Activated T-cell treated with anti-CD3 and anti-CD28 coated beads, Interleukin-2, amount 50 U/mL, for 4 hours (primary cell): ENCODE data around the gene PPARGC1A. TPM values are rescaled to one million over a fixed set of nuclear protein-coding genes. Genes with fewer than 3 reads are reported as not detected.

ENCODE experiments used
- ATAC-seq, 2 donors: fragments of 200-7000 bp; cut with Tn5 transposase; one replicate each; pipeline ENCODE4 v1.10.0; 2021
- DNase-seq: peaks from one replicate; pipeline ENCODE4 v3.0.0-alpha.2; 2020
- H3K27me3 Mint-ChIP-seq: one replicate; pipeline ENCODE4 v1.8.0; 2021; ENCODE audit warnings: low read depth, mixed read lengths
- H3K36me3 Mint-ChIP-seq: one replicate; pipeline ENCODE4 v1.8.0; 2022; ENCODE audit warnings: mixed read lengths; ENCODE audit not compliant: insufficient read depth
- H3K4me1 Mint-ChIP-seq: one replicate; pipeline ENCODE4 v1.8.0; 2021; ENCODE audit warnings: low read depth, mixed read lengths
- H3K4me3 Mint-ChIP-seq: one replicate; pipeline ENCODE4 v1.8.0; 2021; ENCODE audit warnings: mild to moderate bottlenecking, moderate library complexity, mixed read lengths
- H3K9me3 Mint-ChIP-seq: one replicate; pipeline ENCODE4 v1.8.0; 2021; ENCODE audit warnings: mixed read lengths
- total RNA-seq, 3 donors: library from RNA; stranded (reverse); gene quantifications; one replicate each; pipeline ENCODE4 v1.2.1, GENCODE V29; 2021

The PPARGC1A gene
- total RNA-seq, 3 donors from 2014 or later, result 0.23 TPM; not detected in 2

GRCh38 chr4:23819041-23819511 is 70.8 kb downstream of the PPARGC1A start:
- Mint-ChIP-seq H3K9me3 (no peaks in the 10 kb centered on the region), H3K36me3 (no peaks in the 10 kb centered on the region), H3K4me3 (no peak overlapping the region), H3K4me1 (no peaks in the 10 kb centered on the region), H3K27me3 (no peaks in the 10 kb centered on the region)
- DNase-seq (no peak), ATAC-seq (no peak)

GRCh38 chr4:23818097-23818885 is 71.6 kb downstream of the PPARGC1A start:
- Mint-ChIP-seq H3K36me3 (no peaks in the 10 kb centered on the region), H3K4me1 (no peaks in the 10 kb centered on the region), H3K4me3 (no peak overlapping the region), H3K27me3 (no peaks in the 10 kb centered on the region), H3K9me3 (no peaks in the 10 kb centered on the region)
- ATAC-seq, result no peak
- no peak for DNase-seq

GRCh38 chr4:23814996-23815660 is 74.7 kb downstream of the PPARGC1A start:
- Mint-ChIP-seq H3K27me3 (no peaks in the 10 kb centered on the region), H3K9me3 (peaks cover 4% of the 10 kb centered on the region), H3K4me1 (no peaks in the 10 kb centered on the region), H3K4me3 (no peak overlapping the region), H3K36me3 (no peaks in the 10 kb centered on the region)
- ATAC-seq (no peak), DNase-seq (no peak)

GRCh38 chr4:23814587-23814986 is 75.3 kb downstream of the PPARGC1A start:
- no peaks in the 10 kb centered on the region for H3K27me3 Mint-ChIP-seq
- H3K4me3 Mint-ChIP-seq, result no peak overlapping the region
- no peaks in the 10 kb centered on the region for H3K36me3 Mint-ChIP-seq
- no peak for DNase-seq
- H3K4me1 Mint-ChIP-seq, result no peaks in the 10 kb centered on the region
- ATAC-seq, result no peak
- peaks cover 4% of the 10 kb centered on the region for H3K9me3 Mint-ChIP-seq

GRCh38 chr4:23811161-23811560 is 78.7 kb downstream of the PPARGC1A start:
- no peaks in the 10 kb centered on the region for H3K36me3 Mint-ChIP-seq
- H3K9me3 Mint-ChIP-seq, result peaks cover 4% of the 10 kb centered on the region
- no peak overlapping the region for H3K4me3 Mint-ChIP-seq

GRCh38 chr4:23805450-23805851 is 84.4 kb downstream of the PPARGC1A start:
- Mint-ChIP-seq H3K27me3 (no peaks in the 10 kb centered on the region), H3K4me1 (no peaks in the 10 kb centered on the region), H3K4me3 (no peak overlapping the region), H3K36me3 (no peaks in the 10 kb centered on the region), H3K9me3 (peaks cover 21% of the 10 kb centered on the region)
- ATAC-seq (no peak), DNase-seq (no peak)

More at GRCh38 chr4:23811161-23811560, 78.7 kb downstream of the PPARGC1A start:
- Mint-ChIP-seq H3K4me1 (no peaks in the 10 kb centered on the region), H3K27me3 (no peaks in the 10 kb centered on the region)
- DNase-seq (no peak), ATAC-seq (no peak)

GRCh38 chr4:23789762-23790161 is 100.1 kb downstream of the PPARGC1A start:
- peaks cover 6% of the 10 kb centered on the region for H3K9me3 Mint-ChIP-seq
- DNase-seq, result no peak
- no peak for ATAC-seq
- H3K36me3 Mint-ChIP-seq, result no peaks in the 10 kb centered on the region
- H3K4me3 Mint-ChIP-seq, result no peak overlapping the region
- no peaks in the 10 kb centered on the region for H3K4me1 Mint-ChIP-seq
- no peaks in the 10 kb centered on the region for H3K27me3 Mint-ChIP-seq

- ATAC-seq (no peak), DNase-seq (no peak)
- H3K4me3 Mint-ChIP-seq, result no peak overlapping the region
- H3K4me1 Mint-ChIP-seq, result no peaks in the 10 kb centered on the region
- H3K36me3 Mint-ChIP-seq, result no peaks in the 10 kb centered on the region
- peaks cover 6% of the 10 kb centered on the region for H3K9me3 Mint-ChIP-seq
- H3K27me3 Mint-ChIP-seq, result no peaks in the 10 kb centered on the region
Measured at GRCh38 chr4:23788460-23788859, 101.4 kb downstream of the PPARGC1A start.

GRCh38 chr4:23788027-23788426 is 101.8 kb downstream of the PPARGC1A start:
- Mint-ChIP-seq H3K4me1 (no peaks in the 10 kb centered on the region), H3K27me3 (no peaks in the 10 kb centered on the region), H3K36me3 (no peaks in the 10 kb centered on the region), H3K9me3 (peaks cover 6% of the 10 kb centered on the region), H3K4me3 (no peak overlapping the region)
- DNase-seq (no peak), ATAC-seq (no peak)

GRCh38 chr4:23782778-23783437 is 106.9 kb downstream of the PPARGC1A start:
- Mint-ChIP-seq H3K4me3 (no peak overlapping the region), H3K27me3 (no peaks in the 10 kb centered on the region)

GRCh38 chr4:23779839-23780238 is 110.0 kb downstream of the PPARGC1A start:
- H3K36me3 Mint-ChIP-seq, result no peaks in the 10 kb centered on the region
- no peaks in the 10 kb centered on the region for H3K27me3 Mint-ChIP-seq
- H3K9me3 Mint-ChIP-seq, result peaks cover 5% of the 10 kb centered on the region
- ATAC-seq (no peak), DNase-seq (no peak)
- no peak overlapping the region for H3K4me3 Mint-ChIP-seq
- H3K4me1 Mint-ChIP-seq, result no peaks in the 10 kb centered on the region

More at GRCh38 chr4:23782778-23783437, 106.9 kb downstream of the PPARGC1A start:
- Mint-ChIP-seq H3K4me1 (no peaks in the 10 kb centered on the region), H3K9me3 (peaks cover 12% of the 10 kb centered on the region), H3K36me3 (no peaks in the 10 kb centered on the region)
- no peak for ATAC-seq
- no peak for DNase-seq

- Mint-ChIP-seq H3K27me3 (no peaks in the 10 kb centered on the region), H3K36me3 (no peaks in the 10 kb centered on the region), H3K4me1 (no peaks in the 10 kb centered on the region), H3K9me3 (peaks cover 5% of the 10 kb centered on the region), H3K4me3 (no peak overlapping the region)
- DNase-seq (no peak), ATAC-seq (no peak)
Measured at GRCh38 chr4:23779422-23779821, 110.4 kb downstream of the PPARGC1A start.

- H3K4me1 Mint-ChIP-seq, result no peaks in the 10 kb centered on the region
- H3K9me3 Mint-ChIP-seq, result no peaks in the 10 kb centered on the region
- no peaks in the 10 kb centered on the region for H3K36me3 Mint-ChIP-seq
- ATAC-seq, result no peak
- H3K4me3 Mint-ChIP-seq, result no peak overlapping the region
- no peaks in the 10 kb centered on the region for H3K27me3 Mint-ChIP-seq
- DNase-seq, result no peak
Measured at GRCh38 chr4:23775694-23776093, 114.2 kb downstream of the PPARGC1A start.

- ATAC-seq (no peak), DNase-seq (no peak)
- H3K36me3 Mint-ChIP-seq, result no peaks in the 10 kb centered on the region
- no peak overlapping the region for H3K4me3 Mint-ChIP-seq
- H3K9me3 Mint-ChIP-seq, result no peaks in the 10 kb centered on the region
- no peaks in the 10 kb centered on the region for H3K27me3 Mint-ChIP-seq
- H3K4me1 Mint-ChIP-seq, result no peaks in the 10 kb centered on the region
Measured at GRCh38 chr4:23774909-23775308, 114.9 kb downstream of the PPARGC1A start.
